HT-29 (cell line): ENCODE results near the gene RNU6-8. TPM values are rescaled to one million over a fixed set of nuclear protein-coding genes. Genes with fewer than 3 reads are reported as not detected.

Experiments
- DNase-seq: peaks from one replicate; pipeline ENCODE4 v3.0.0-alpha.2; 2015; ENCODE audit warnings: low spot score
- total RNA-seq: library from RNA; depleted of rRNA; stranded (reverse); fragments of >200 nt; shearing (Covaris generic); gene quantifications from 2 replicates; pipeline ENCODE4 v1.2.3, GENCODE V29; 2014

The RNU6-8 gene
- total RNA-seq, 1 experiment from 2014 or later: not detected

- DNase-seq: no peak
Observed at GRCh38 chr14:32205554-32205953, 2.5 kb upstream of the RNU6-8 start.

GRCh38 chr14:32203928-32204357 is 874 bp upstream of the RNU6-8 start:
- peak; percentile 34 for DNase-seq

- peak; percentile 57 for DNase-seq
Observed at GRCh38 chr14:32202491-32202997, 525 bp downstream of the RNU6-8 start.

- DNase-seq: no peak
Observed at GRCh38 chr14:32201816-32202490, 1.1 kb downstream of the RNU6-8 start, which contains the start of gene RNU6-7. TSS of gene RNU6-7 (plus strand) at chr14:32202045.

GRCh38 chr14:32201193-32201815 is 1.8 kb downstream of the RNU6-8 start:
- DNase-seq: peak; percentile 73

- no peak for DNase-seq
Observed at GRCh38 chr14:32200368-32201192, 2.5 kb downstream of the RNU6-8 start.

- DNase-seq: no peak
Observed at GRCh38 chr14:32197919-32198318, 5.2 kb downstream of the RNU6-8 start.

- DNase-seq: no peak
Observed at GRCh38 chr14:32195636-32196035, 7.4 kb downstream of the RNU6-8 start.

- DNase-seq: no peak
Observed at GRCh38 chr14:32193532-32193931, 9.5 kb downstream of the RNU6-8 start.

GRCh38 chr14:32192712-32193373 is 10.2 kb downstream of the RNU6-8 start:
- DNase-seq: peak; percentile 23

GRCh38 chr14:32190673-32191072 is 12.4 kb downstream of the RNU6-8 start:
- DNase-seq: no peak

- DNase-seq: no peak
Observed at GRCh38 chr14:32189811-32190210, 13.3 kb downstream of the RNU6-8 start.

GRCh38 chr14:32186248-32186647 is 16.8 kb downstream of the RNU6-8 start:
- no peak for DNase-seq

- DNase-seq: no peak
Observed at GRCh38 chr14:32185097-32185496, 18.0 kb downstream of the RNU6-8 start.

- DNase-seq: peak; percentile 33
Observed at GRCh38 chr14:32183151-32184058, 19.7 kb downstream of the RNU6-8 start.

- DNase-seq: no peak
Observed at GRCh38 chr14:32171469-32171868, 31.6 kb downstream of the RNU6-8 start.

GRCh38 chr14:32169191-32169590 is 33.9 kb downstream of the RNU6-8 start:
- no peak for DNase-seq

- DNase-seq: no peak
Observed at GRCh38 chr14:32167907-32168306, 35.2 kb downstream of the RNU6-8 start.

- no peak for DNase-seq
Observed at GRCh38 chr14:32166924-32167323, 36.1 kb downstream of the RNU6-8 start.

- DNase-seq: no peak
Observed at GRCh38 chr14:32166029-32166428, 37.0 kb downstream of the RNU6-8 start.
